ENCODE measurements around the gene SLC25A30.
"Not testable (repeated sequence)": the region's sequence is repeated elsewhere in the genome, so short reads cannot be mapped to it uniquely, and the experiment has no call there.

SLC25A30 gene

GRCh38 chr13:45364876-45365557 is 53.2 kb downstream of the SLC25A30 start:
- DNase-seq = no peak

GRCh38 chr13:45362939-45363338 is 55.2 kb downstream of the SLC25A30 start:
- DNase-seq = no peak

- no peak for DNase-seq
These were observed 56.5 kb downstream of the SLC25A30 start for GRCh38 chr13:45361596-45362206.

GRCh38 chr13:45356966-45357672 is 61.1 kb downstream of the SLC25A30 start:
- no peak for DNase-seq

- DNase-seq = no peak
These were observed 64.3 kb downstream of the SLC25A30 start for GRCh38 chr13:45353895-45354294.

- no peak for DNase-seq
These were observed 66.1 kb downstream of the SLC25A30 start for GRCh38 chr13:45352031-45352430.

GRCh38 chr13:45350152-45350551 is 68.0 kb downstream of the SLC25A30 start:
- DNase-seq = no peak

- no peak for DNase-seq
These were observed 68.7 kb downstream of the SLC25A30 start for GRCh38 chr13:45349438-45349837.

- DNase-seq = not testable (repeated sequence)
These were observed 74.1 kb downstream of the SLC25A30 start for GRCh38 chr13:45344064-45344463.

Measured in NCI-H2107 (cell line).